ENCODE data around the gene DCAF10.

Gene DCAF10

DNA sequence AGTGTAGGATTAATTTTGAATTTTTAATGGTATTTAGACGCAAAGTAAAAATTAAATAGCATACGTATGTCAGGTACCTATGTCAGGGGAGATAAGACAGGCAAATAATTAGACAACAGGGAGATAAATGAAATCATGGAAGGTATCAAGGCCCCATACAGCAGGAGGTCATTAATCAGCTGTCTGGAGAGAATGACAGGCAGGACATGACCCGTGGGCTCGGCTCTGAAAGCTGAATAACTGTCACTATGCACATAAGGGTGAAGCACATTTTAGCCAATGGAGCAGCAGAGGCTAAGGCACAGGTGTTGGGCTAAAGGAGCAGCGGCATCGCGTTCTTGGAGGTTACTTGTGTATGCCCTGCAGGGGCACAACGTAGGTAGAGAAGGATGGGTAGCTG is 91.5 kb downstream of the DCAF10 start:
- Mint-ChIP-seq H3K4me3 (no peak overlapping the region), H3K4me1 (peaks cover 16% of the 10 kb centered on the region), H3K27ac (ENCODE audit: low read depth) (peak overlapping the region; percentile 16), H3K27me3 (no peaks in the 10 kb centered on the region), H3K36me3 (ENCODE audit: insufficient read depth) (peaks cover 46% of the 10 kb centered on the region), H3K9me3 (no peaks in the 10 kb centered on the region)
- DNase-seq (ENCODE audit: low spot score in 2 of 2) (no peak), ATAC-seq (replicated peaks; ENCODE audit: extremely low read depth, poor library complexity, severe bottlenecking) (no peak)

DNA sequence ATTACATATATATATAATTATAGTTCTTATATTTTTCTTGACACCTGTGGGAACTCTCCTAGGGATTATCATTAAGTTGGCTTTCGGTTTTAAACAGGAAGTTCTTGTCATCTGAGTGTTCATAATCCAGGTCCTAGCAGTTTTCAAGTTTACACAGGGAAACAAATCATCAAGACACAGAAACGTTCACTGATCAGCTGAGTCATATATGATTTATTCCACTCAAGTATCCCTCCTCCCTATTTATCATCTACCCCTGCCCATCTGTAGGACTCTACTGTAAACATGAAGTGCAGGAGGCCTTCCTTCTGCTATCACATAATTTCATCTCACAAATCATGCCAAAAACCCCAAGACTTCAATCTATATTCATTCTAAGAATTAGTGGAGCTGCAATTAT is 97.1 kb downstream of the DCAF10 start:
- Mint-ChIP-seq H3K4me1 (peaks cover under 1% of the 10 kb centered on the region), H3K27ac (ENCODE audit: low read depth) (no peak overlapping the region), H3K27me3 (no peaks in the 10 kb centered on the region), H3K9me3 (no peaks in the 10 kb centered on the region), H3K36me3 (ENCODE audit: insufficient read depth) (peaks cover 47% of the 10 kb centered on the region), H3K4me3 (no peak overlapping the region)
- DNase-seq (ENCODE audit: low spot score in 2 of 2) = no peak
- no peak for ATAC-seq (replicated peaks; ENCODE audit: extremely low read depth, poor library complexity, severe bottlenecking)

DNA sequence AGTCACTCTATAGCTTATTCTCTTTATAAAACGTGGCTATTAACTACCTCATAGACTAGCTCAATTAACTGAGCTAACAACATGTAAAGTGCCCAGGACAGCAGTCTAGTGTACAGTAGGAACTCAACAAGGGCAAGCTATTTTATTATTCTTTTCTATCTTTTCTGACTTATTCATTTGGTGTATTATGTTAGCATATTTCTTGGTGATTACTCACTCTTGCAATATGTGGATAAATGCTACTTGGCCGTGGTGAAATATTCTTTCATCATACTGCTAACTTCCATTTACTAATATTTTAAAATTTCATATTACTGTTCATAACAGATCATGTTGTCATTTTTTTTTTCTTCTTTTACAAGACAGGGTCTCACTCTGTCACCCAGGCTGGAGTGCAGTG is 98.4 kb downstream of the DCAF10 start:
- Mint-ChIP-seq H3K27me3 (no peaks in the 10 kb centered on the region), H3K4me3 (no peak overlapping the region), H3K4me1 (peaks cover 7% of the 10 kb centered on the region), H3K9me3 (no peaks in the 10 kb centered on the region), H3K36me3 (ENCODE audit: insufficient read depth) (peaks cover 40% of the 10 kb centered on the region), H3K27ac (ENCODE audit: low read depth) (no peak overlapping the region)
- no peak for DNase-seq (ENCODE audit: low spot score in 2 of 2)
- ATAC-seq (replicated peaks; ENCODE audit: extremely low read depth, poor library complexity, severe bottlenecking) = no peak

DNA sequence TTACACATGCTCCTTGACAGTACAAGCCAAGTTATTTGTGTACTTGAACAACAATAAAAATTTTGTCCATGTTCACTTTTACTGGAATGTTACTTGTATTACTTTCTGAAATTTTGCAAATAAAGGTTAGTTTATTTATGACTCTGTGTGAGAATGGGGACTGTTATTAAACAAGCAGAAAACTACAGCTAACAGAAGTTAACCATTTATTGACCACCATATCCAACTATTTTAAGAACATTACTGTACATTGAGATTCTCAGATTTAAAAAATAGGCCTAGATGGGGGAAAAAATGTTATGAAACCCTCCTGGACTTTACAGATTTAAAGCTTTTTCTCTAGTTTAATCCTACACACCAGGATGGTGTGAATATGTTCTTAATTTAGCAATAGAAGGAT is 101.5 kb downstream of the DCAF10 start:
- Mint-ChIP-seq H3K27me3 (no peaks in the 10 kb centered on the region), H3K27ac (ENCODE audit: low read depth) (no peak overlapping the region), H3K4me1 (peaks cover 13% of the 10 kb centered on the region), H3K36me3 (ENCODE audit: insufficient read depth) (peaks cover 21% of the 10 kb centered on the region), H3K9me3 (no peaks in the 10 kb centered on the region), H3K4me3 (no peak overlapping the region)
- DNase-seq (ENCODE audit: low spot score in 2 of 2) (no peak), ATAC-seq (replicated peaks; ENCODE audit: extremely low read depth, poor library complexity, severe bottlenecking) (no peak)

DNA sequence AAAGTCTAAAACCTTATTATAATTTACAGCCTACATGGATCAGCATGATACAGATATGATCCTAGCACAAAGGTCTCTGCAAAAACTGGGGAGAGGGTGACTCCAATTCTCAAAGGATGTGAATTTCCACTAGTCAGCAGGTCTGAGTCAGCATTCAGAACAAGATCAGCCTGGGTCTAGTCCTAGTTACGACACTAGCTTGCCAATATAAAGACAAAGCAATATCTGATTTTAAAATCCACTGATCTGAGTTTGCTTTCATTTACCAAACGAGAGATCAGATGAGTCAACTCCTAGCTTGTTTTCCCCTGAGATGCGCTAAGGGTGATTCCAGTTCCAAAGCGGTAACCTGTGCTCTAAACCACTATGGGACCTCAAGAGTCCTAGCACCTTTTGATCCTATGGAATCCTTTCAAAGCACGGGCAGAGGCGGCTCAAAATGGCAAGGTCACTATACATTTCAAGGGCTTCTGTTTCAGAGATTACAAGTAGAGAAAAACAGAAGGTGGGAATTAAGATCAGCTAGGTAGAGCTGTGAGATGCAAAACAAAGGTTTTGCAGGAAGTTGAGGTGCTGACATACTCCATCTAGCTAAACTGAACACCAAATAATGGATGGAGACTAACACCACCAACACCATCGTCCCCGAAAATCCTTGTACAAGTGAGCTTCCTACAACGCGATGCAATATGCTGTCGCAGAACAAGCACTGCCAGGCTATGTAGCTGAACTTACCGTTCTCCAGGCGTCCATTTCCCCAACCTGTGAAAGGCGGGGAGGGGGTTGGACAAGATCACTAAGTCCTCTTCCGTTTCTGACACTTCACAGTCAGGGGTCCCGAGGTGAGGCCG is 102.4 kb downstream of the DCAF10 start:
- H3K4me1 Mint-ChIP-seq = peaks cover 13% of the 10 kb centered on the region
- H3K4me3 Mint-ChIP-seq = peak overlapping the region; percentile 91
- H3K36me3 Mint-ChIP-seq (ENCODE audit: insufficient read depth) = peaks cover 14% of the 10 kb centered on the region
- no peak overlapping the region for H3K27ac Mint-ChIP-seq (ENCODE audit: low read depth)
- ATAC-seq (replicated peaks; ENCODE audit: extremely low read depth, poor library complexity, severe bottlenecking) (peak; percentile 8), DNase-seq (ENCODE audit: low spot score in 2 of 2) (no peak)
- no peaks in the 10 kb centered on the region for H3K9me3 Mint-ChIP-seq
- H3K27me3 Mint-ChIP-seq = no peaks in the 10 kb centered on the region

DNA sequence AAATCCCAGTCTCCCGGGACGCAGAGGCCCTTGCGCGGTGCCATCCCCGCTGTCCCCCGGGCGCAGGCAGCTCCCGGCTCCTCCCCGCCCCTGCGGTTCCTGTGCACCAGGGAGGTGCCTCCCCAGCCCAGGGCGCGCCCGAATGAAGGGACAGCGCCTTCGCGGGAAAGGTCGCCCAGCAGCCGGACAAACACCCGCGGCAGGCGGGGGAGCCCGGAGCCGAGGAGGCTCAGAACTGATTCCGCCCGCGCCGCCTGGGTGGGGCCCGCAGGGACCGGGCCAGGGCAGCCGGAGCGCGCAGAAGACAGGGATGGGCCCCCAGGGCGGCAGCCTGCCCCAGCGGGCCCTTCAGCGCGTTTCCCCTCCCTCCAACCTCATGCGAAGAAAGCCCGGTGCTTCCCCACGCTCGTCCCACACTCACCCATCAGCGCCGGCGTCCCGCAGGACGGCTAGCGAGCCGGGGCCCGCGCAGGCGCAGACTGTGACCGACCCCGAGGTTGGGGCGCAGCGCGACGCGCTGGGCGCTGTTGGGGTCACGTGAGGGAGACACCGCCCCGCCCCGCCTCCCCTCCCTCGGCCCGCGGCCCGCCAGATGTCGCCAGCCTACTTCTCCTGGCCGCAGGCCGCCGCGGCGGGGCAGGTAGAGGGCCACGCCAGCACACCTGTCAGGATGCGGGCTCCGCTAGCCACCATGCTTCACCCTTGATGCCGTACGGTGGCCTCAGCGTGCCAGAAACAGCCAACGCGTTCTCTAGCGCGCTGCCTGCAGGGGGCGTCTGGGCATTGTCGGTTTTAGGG is 103.2 kb downstream of the DCAF10 start, which contains the start of gene SLC25A51:
Gene SLC25A51, minus strand, starts transcription at position 481 of the 798 bp plus-strand sequence. CDS start 15,577 bp downstream, outside the sequence.
- ATAC-seq (replicated peaks; ENCODE audit: extremely low read depth, poor library complexity, severe bottlenecking) = peak; percentile 78
- Mint-ChIP-seq H3K4me3 (peak within 1 kb of the TSS; percentile 91), H3K27me3 (no peaks in the 10 kb centered on the region), H3K27ac (ENCODE audit: low read depth) (peak within 1 kb of the TSS; percentile 92), H3K36me3 (ENCODE audit: insufficient read depth) (peaks cover 11% of the 10 kb centered on the region), H3K4me1 (peaks cover 13% of the 10 kb centered on the region), H3K9me3 (no peaks in the 10 kb centered on the region)
- peak; percentile 94 to 98 for DNase-seq (ENCODE audit: low spot score in 2 of 2)

DNA sequence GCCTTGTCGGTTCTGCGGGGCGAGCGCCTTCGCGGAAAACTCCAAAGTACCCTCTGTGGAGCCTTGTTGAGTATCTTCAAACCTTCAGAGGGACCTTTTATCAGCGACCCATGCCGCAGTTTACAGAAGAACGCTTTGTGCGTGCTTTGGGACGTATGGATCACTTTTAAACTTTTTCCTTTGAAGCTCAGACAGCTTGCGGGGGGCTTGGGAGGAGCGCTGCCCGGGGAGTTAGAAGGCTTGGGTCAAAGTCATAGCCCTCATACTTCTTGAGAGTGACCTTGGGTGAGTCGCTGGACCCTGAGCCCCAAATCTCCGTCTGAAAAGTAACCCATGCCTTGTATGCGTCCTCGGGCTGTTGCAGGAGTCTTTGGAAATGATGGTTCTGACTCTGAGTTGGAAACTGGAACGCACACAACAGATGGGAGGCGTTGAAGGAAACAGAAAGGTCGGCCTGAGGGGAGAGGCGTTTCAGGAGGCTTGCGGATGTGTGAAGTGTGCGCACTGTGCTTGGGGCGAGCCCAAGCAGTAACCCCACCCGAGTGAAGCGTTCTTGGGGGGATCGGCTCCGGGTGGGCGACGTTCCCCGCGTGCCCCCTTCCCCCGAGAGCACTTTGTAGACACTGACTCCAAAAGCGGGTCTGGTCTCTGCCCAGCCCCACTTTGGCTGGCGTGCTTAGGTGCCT is 104.0 kb downstream of the DCAF10 start:
- no peak for DNase-seq (ENCODE audit: low spot score in 2 of 2)
- ATAC-seq (replicated peaks; ENCODE audit: extremely low read depth, poor library complexity, severe bottlenecking) = no peak
- Mint-ChIP-seq H3K4me3 (peak overlapping the region; percentile 91), H3K9me3 (no peaks in the 10 kb centered on the region), H3K36me3 (ENCODE audit: insufficient read depth) (peaks cover 7% of the 10 kb centered on the region), H3K27me3 (no peaks in the 10 kb centered on the region), H3K4me1 (peaks cover 13% of the 10 kb centered on the region), H3K27ac (ENCODE audit: low read depth) (peak overlapping the region; percentile 92)

DNA sequence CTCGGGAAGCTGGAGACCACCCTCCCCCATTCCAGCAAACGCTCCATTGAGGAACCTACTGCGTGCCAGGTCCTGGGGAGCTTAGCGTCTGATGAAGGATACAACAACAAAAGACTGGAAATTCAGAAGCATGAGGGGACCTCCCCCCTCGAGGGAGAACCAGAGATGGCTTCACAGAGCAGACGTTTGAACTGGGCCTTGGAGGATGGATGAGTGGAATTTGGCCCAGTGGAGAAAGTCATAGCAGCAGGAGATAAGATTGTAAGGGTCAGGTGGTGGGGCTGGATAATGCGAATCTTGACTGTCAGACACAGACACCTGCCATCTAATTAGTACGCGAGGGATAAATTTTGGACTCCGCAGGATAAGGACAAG is 104.5 kb downstream of the DCAF10 start:
- Mint-ChIP-seq H3K9me3 (no peaks in the 10 kb centered on the region), H3K4me3 (peak overlapping the region; percentile 91), H3K27ac (ENCODE audit: low read depth) (peak overlapping the region; percentile 92), H3K27me3 (no peaks in the 10 kb centered on the region), H3K36me3 (ENCODE audit: insufficient read depth) (peaks cover 6% of the 10 kb centered on the region), H3K4me1 (peaks cover 13% of the 10 kb centered on the region)
- no peak for DNase-seq (ENCODE audit: low spot score in 2 of 2)
- ATAC-seq (replicated peaks; ENCODE audit: extremely low read depth, poor library complexity, severe bottlenecking) = no peak

DNA sequence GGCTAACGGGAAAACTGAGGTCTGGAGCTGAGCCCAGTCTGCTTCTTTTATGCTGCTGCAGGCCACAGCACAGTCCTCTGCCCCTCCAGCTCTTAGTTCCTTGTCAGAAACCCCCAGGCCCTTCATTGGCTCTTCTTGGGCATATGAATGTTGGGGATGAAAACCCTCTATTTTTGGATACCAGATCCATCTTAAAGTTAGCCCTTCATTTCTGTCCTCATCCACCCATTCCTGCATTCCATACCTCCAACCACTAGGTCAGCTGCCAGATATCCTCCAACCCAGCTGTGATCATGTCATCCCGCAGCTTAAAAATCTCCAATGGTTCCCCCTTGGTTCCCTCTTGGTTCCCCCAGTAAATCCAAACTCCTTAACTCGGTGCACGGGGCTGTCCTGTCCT is 105.2 kb downstream of the DCAF10 start:
- Mint-ChIP-seq H3K4me1 (peaks cover 13% of the 10 kb centered on the region), H3K9me3 (no peaks in the 10 kb centered on the region), H3K4me3 (no peak overlapping the region), H3K36me3 (ENCODE audit: insufficient read depth) (peaks cover 6% of the 10 kb centered on the region), H3K27me3 (no peaks in the 10 kb centered on the region), H3K27ac (ENCODE audit: low read depth) (no peak overlapping the region)
- ATAC-seq (replicated peaks; ENCODE audit: extremely low read depth, poor library complexity, severe bottlenecking) (no peak), DNase-seq (ENCODE audit: low spot score in 2 of 2) (no peak)

DNA sequence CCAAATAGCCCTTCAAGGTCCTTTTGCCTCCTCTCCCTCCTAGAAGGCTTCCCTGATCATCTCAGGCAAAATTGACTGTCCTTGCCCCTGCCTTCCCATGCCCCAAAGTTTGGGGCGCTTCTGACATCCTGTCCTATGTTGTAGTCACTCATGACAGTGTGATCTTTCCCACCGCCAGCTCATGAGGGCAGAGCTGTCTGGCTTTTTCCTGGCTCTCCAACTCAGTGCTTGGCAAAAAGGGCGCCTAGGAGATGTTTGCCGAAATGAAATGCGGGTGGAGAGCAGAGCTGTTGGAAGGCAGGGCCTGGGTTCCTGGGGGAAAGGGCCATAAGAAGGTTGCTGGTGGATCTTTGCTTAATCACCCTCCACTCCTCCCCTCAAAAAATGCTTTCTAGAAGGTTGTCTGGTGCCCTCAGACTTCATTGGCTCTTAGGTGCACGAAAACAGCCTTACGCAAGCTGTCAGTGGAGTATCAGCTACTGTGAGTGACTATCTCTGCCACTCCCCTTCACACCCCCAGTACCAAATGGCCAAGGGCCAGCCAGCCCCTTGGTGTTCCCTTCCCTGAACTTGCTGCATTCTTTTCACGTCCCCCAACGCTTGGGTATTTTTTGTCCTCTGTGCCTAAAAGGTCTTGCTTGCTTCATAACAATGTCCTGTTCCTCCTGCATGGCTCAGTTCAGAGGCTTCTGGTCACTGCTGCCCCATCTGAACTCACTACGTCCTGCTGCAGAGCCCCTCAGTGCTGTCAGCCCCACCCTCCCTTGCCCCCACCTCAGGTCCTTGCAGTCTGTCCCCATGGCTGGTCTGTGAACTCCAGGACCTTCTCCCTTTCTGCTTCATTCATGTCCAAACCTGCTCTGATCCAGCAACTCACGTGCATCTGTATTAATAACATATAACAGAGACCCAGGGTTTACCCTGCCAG is 106.0 kb downstream of the DCAF10 start:
- Mint-ChIP-seq H3K4me3 (no peak overlapping the region), H3K36me3 (ENCODE audit: insufficient read depth) (peaks cover 6% of the 10 kb centered on the region), H3K27ac (ENCODE audit: low read depth) (no peak overlapping the region), H3K9me3 (no peaks in the 10 kb centered on the region), H3K4me1 (peaks cover 13% of the 10 kb centered on the region), H3K27me3 (no peaks in the 10 kb centered on the region)
- DNase-seq (ENCODE audit: low spot score in 2 of 2) = no peak
- no peak for ATAC-seq (replicated peaks; ENCODE audit: extremely low read depth, poor library complexity, severe bottlenecking)

DNA sequence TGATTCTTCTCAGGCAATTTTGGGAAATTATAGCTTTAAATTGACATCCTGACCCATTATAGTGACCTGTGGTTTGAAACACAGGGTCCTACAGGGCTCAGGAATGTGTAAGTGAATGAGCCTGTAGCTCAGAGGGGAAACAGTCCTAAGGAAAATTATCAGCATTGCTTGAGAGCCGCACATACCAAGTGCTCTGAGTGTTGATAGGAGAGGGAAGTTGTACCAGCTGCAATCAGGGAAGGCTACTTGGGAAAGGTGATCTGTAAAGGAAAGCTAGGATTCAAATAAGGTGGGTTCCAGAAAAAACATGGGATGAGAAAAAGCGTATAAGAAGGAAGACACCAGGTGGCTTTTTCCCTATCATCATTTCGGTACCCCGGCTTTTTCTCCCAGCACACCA is 107.7 kb downstream of the DCAF10 start:
- ATAC-seq (replicated peaks; ENCODE audit: extremely low read depth, poor library complexity, severe bottlenecking) (no peak), DNase-seq (ENCODE audit: low spot score in 2 of 2) (no peak)
- H3K4me1 Mint-ChIP-seq = peaks cover 7% of the 10 kb centered on the region
- H3K4me3 Mint-ChIP-seq = no peak overlapping the region
- H3K27ac Mint-ChIP-seq (ENCODE audit: low read depth) = no peak overlapping the region
- H3K9me3 Mint-ChIP-seq = no peaks in the 10 kb centered on the region
- H3K27me3 Mint-ChIP-seq = no peaks in the 10 kb centered on the region
- H3K36me3 Mint-ChIP-seq (ENCODE audit: insufficient read depth) = peaks cover 6% of the 10 kb centered on the region

Data from central memory CD8-positive, alpha-beta T cell (primary cell).